Liver (tissue), 9 donors: ENCODE measurements around the gene ZSCAN18. TPM values are rescaled to one million over a fixed set of nuclear protein-coding genes. Genes with fewer than 3 reads are reported as not detected.

Experiments
- DNase-seq: peaks from one replicate; pipeline ENCODE4 v3.0.0-alpha.2; 2017; ENCODE audit warnings: low spot score
- H3K27ac ChIP-seq, 2 donors: one replicate each; pipeline ENCODE4 v1.7.0; 2013; ENCODE audit warnings: inconsistent platforms in 2 of 2, low read length in 2 of 2, control low read depth in 1 of 2, low read depth in 1 of 2, mild to moderate bottlenecking in 1 of 2
- H3K27me3 ChIP-seq, 4 donors: one replicate each; pipeline versions ENCODE4 v1.6.1 to v1.7.0; 2013; ENCODE audit warnings: low read length in 3 of 4, inconsistent platforms in 1 of 4, mild to moderate bottlenecking in 1 of 4, moderate library complexity in 1 of 4; ENCODE audit not compliant: control insufficient read depth in 4 of 4, insufficient read depth in 4 of 4
- H3K36me3 ChIP-seq, 4 donors: one replicate each; pipeline versions ENCODE4 v1.6.1 to v1.7.0; 2013; ENCODE audit warnings: low read length in 3 of 4, mild to moderate bottlenecking in 3 of 4, low read depth in 1 of 4, moderate library complexity in 1 of 4; ENCODE audit not compliant: control insufficient read depth in 4 of 4, insufficient read depth in 3 of 4
- H3K4me1 ChIP-seq, 4 donors: one replicate each; pipeline versions ENCODE4 v1.6.1 to v1.7.0; 2013; ENCODE audit warnings: low read length in 3 of 4, mild to moderate bottlenecking in 3 of 4, moderate library complexity in 1 of 4; ENCODE audit not compliant: control insufficient read depth in 4 of 4, insufficient read depth in 4 of 4
- H3K4me3 ChIP-seq, 3 donors: one replicate each; pipeline versions ENCODE4 v1.6.1 to v1.7.0; 2013; ENCODE audit warnings: low read length in 3 of 3, control low read depth in 1 of 3, low read depth in 1 of 3, mild to moderate bottlenecking in 1 of 3
- H3K9ac ChIP-seq, 2 donors: one replicate each; pipeline ENCODE4 v1.7.0; 2013; ENCODE audit warnings: low read length in 2 of 2, mild to moderate bottlenecking in 2 of 2, moderate library complexity in 2 of 2, control low read depth in 1 of 2, low read depth in 1 of 2
- H3K9me3 ChIP-seq, 4 donors: one replicate each; pipeline versions ENCODE4 v1.6.1 to v1.7.0; 2013; ENCODE audit warnings: low read length in 3 of 4; ENCODE audit not compliant: control insufficient read depth in 4 of 4
- EGR1 ChIP-seq, 2 donors: IDR thresholded peaks; 2 replicates each; pipeline ENCODE4 v1.6.1; 2016 to 2018; ENCODE audit warnings: antibody characterized with exemption in 2 of 2, low read depth in 2 of 2
- FOXA1 ChIP-seq: IDR thresholded peaks from 2 replicates; pipeline ENCODE4 v1.6.1; 2016; ENCODE audit warnings: antibody characterized with exemption
- FOXA2 ChIP-seq: IDR thresholded peaks from 2 replicates; pipeline ENCODE4 v1.6.1; 2016; ENCODE audit warnings: antibody characterized with exemption
- GABPA ChIP-seq, 2 donors: IDR thresholded peaks in 1 of 2; conservative IDR thresholded peaks in 1 of 2; 2 replicates each; pipeline ENCODE4 v1.6.1; 2016; ENCODE audit warnings: antibody characterized with exemption in 2 of 2, mild to moderate bottlenecking in 1 of 2, moderate library complexity in 1 of 2
- HNF4A ChIP-seq, 2 donors: conservative IDR thresholded peaks; 2 replicates each; pipeline ENCODE4 v1.6.1; 2016; ENCODE audit warnings: antibody characterized with exemption in 2 of 2, mild to moderate bottlenecking in 2 of 2
- HNF4G ChIP-seq: IDR thresholded peaks from 2 replicates; pipeline ENCODE4 v1.6.1; 2016; ENCODE audit warnings: antibody characterized with exemption
- JUND ChIP-seq, 2 donors: IDR thresholded peaks; 2 replicates each; pipeline ENCODE4 v1.6.1; 2016; ENCODE audit warnings: antibody characterized with exemption in 2 of 2
- NR2F2 ChIP-seq: IDR thresholded peaks from 2 replicates; pipeline ENCODE4 v1.6.1; 2016; ENCODE audit warnings: antibody characterized with exemption
- RAD21 ChIP-seq, 2 donors: IDR thresholded peaks; 2 replicates each; pipeline ENCODE4 v1.6.1; 2016; ENCODE audit warnings: antibody characterized with exemption in 2 of 2, mild to moderate bottlenecking in 2 of 2
- RXRA ChIP-seq, 2 donors: IDR thresholded peaks; 2 replicates each; pipeline ENCODE4 v1.6.1; 2017 to 2018; ENCODE audit warnings: antibody characterized with exemption in 2 of 2, mild to moderate bottlenecking in 1 of 2
- SP1 ChIP-seq: IDR thresholded peaks from 2 replicates; pipeline ENCODE4 v1.6.1; 2018; ENCODE audit warnings: antibody characterized with exemption, mild to moderate bottlenecking
- TAF1 ChIP-seq: conservative IDR thresholded peaks from 2 replicates; pipeline ENCODE4 v1.6.1; 2016; ENCODE audit warnings: antibody characterized with exemption, mild to moderate bottlenecking
- YY1 ChIP-seq: IDR thresholded peaks from 2 replicates; pipeline ENCODE4 v1.6.1; 2016; ENCODE audit warnings: antibody characterized with exemption, mild to moderate bottlenecking
- WGBS: extraction: QIAGEN DNeasy Blood & Tissue Kit; methylation state at CpG from one replicate; pipeline ENCODE4 v1.1.7; 2013; 5-methylcytosine and 5-hydroxymethylcytosine counted together
- polyA plus RNA-seq, 2 donors: library from polyadenylated mRNA; stranded (reverse) in 1 of 2; unstranded in 1 of 2; fragments of 200-250 nt in 1 of 2; fragments of >200 nt in 1 of 2; fragmentation: Nextera tagmentation in 1 of 2; extraction: Ambion mirVana in 1 of 2; gene quantifications; one replicate each; pipeline versions ENCODE4 v1.2.1 to v1.2.3, GENCODE V29; 2013 to 2015
- total RNA-seq, 2 donors: library from RNA; depleted of rRNA; stranded (reverse); fragments of >200 nt; gene quantifications; one replicate each; pipeline ENCODE4 v1.2.3, GENCODE V29; 2014
- TF ChIP-seq, protein P1 (sequence below): IDR thresholded peaks from 2 replicates; pipeline ENCODE4 v1.6.1; 2016; ENCODE audit warnings: antibody characterized with exemption
- TF ChIP-seq, protein P2 (sequence below): fragments of 150-350 bp; IDR thresholded peaks from 2 replicates; pipeline ENCODE4 v1.5.1; 2017; ENCODE audit warnings: improper control_type of control experiment, low read depth, low read length; ENCODE audit not compliant: missing input control
- TF ChIP-seq, protein P3 (sequence below): IDR thresholded peaks from 2 replicates; pipeline ENCODE4 v1.6.1; 2016; ENCODE audit warnings: antibody characterized with exemption
- TF ChIP-seq, protein P4 (sequence below): IDR thresholded peaks from 2 replicates; pipeline ENCODE4 v1.6.1; 2016; ENCODE audit warnings: antibody characterized with exemption
- TF ChIP-seq, protein P5 (sequence below): IDR thresholded peaks from 2 replicates; pipeline ENCODE4 v1.6.1; 2016; ENCODE audit warnings: antibody characterized with exemption, mild to moderate bottlenecking
- donor health status: healthy.
- donor health status: healthy.
- donor health status: healthy.
- donor health status: healthy.
- donor health status: healthy.

The ZSCAN18 gene
- total and polyA plus RNA-seq, 4 donors: 2.1 to 21.7 (median 11.7) TPM

DNA sequence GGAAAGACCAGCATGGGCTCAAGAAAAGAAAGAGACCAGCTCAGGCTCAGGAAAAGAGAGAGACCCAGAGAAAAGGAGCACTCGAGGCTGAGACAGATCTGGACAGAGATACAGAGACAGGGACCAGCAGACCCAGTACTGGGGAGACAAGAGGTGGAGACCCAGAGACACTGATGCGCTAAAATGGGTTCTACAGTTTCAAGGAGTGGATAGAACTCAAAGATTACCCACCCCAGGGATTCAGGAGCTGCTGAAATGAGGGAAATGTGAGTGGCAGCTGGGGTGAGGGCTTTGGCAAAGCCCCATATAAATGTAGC is 609 bp upstream of the ZSCAN18 start:
- Histone ChIP-seq H3K4me1 (peaks cover 0 to 6% (median 3%) of the 10 kb centered on the region in 4 donors), H3K27ac (peak overlapping the region; percentile 87 to 94), H3K27me3 (no peaks in the 10 kb centered on the region), H3K9me3 (peaks cover 17 to 44% (median 27%) of the 10 kb centered on the region in 4 donors), H3K4me3 (peak overlapping the region; percentile 38 to 92 (median 53)), H3K36me3 (no peaks in the 10 kb centered on the region), H3K9ac (peak overlapping the region; percentile 45 to 82)
- no peak for DNase-seq
- TF ChIP-seq FOXA2 (no peak), YY1 (no peak), GABPA (IDR thresholded peaks at IDR 0.05 in 1 of 2, conservative IDR thresholded peaks at IDR 0.05 in 1 of 2) (no peak), SP1 (no peak)
- TF ChIP-seq, protein P1, sequence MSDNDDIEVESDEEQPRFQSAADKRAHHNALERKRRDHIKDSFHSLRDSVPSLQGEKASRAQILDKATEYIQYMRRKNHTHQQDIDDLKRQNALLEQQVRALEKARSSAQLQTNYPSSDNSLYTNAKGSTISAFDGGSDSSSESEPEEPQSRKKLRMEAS: no peak
- WGBS: 25% methylated on average over 2 of the region's 2 CpGs

DNA sequence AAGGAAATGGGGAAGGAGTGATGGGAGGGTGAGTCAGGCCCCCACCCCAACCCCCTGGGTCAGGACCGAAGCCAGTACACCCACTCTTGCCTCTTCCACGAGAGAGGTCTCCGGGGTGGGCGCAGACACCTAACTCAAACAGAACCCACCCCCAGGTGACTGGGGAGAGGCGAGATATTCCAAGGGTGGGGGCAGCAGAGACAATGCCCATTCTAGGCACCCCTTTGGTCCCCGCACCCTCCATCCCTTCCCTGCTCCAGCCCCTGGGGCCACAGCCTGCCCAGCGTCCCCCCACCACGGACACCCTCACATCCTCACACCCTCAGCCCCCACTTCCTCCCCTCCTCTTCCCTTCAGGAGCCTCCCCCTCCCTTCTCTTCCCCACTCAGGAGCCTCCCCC is 682 bp downstream of the ZSCAN18 start:
- H3K4me3 ChIP-seq: peak overlapping the region; percentile 27 to 92 (median 38)
- H3K9ac ChIP-seq: no peak overlapping the region
- no peak overlapping the region for H3K27ac ChIP-seq
- DNase-seq: no peak
- TF ChIP-seq FOXA1 (no peak), SP1 (no peak), JUND (IDR thresholded peaks at IDR 0.05) (no peak), YY1 (no peak), HNF4G (no peak), HNF4A (conservative IDR thresholded peaks at IDR 0.05) (no peak), FOXA2 (no peak), NR2F2 (no peak), GABPA (IDR thresholded peaks at IDR 0.05 in 1 of 2, conservative IDR thresholded peaks at IDR 0.05 in 1 of 2) (no peak), TAF1 (no peak), RXRA (IDR thresholded peaks at IDR 0.05) (no peak), EGR1 (IDR thresholded peaks at IDR 0.05; ENCODE audit: low read depth in 2 of 2) (no peak), RAD21 (IDR thresholded peaks at IDR 0.05) (no peak)
- TF ChIP-seq, protein P2, sequence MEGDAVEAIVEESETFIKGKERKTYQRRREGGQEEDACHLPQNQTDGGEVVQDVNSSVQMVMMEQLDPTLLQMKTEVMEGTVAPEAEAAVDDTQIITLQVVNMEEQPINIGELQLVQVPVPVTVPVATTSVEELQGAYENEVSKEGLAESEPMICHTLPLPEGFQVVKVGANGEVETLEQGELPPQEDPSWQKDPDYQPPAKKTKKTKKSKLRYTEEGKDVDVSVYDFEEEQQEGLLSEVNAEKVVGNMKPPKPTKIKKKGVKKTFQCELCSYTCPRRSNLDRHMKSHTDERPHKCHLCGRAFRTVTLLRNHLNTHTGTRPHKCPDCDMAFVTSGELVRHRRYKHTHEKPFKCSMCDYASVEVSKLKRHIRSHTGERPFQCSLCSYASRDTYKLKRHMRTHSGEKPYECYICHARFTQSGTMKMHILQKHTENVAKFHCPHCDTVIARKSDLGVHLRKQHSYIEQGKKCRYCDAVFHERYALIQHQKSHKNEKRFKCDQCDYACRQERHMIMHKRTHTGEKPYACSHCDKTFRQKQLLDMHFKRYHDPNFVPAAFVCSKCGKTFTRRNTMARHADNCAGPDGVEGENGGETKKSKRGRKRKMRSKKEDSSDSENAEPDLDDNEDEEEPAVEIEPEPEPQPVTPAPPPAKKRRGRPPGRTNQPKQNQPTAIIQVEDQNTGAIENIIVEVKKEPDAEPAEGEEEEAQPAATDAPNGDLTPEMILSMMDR: no peak
- TF ChIP-seq, protein P3, sequence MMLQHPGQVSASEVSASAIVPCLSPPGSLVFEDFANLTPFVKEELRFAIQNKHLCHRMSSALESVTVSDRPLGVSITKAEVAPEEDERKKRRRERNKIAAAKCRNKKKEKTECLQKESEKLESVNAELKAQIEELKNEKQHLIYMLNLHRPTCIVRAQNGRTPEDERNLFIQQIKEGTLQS: no peak
- TF ChIP-seq, protein P1: no peak
- TF ChIP-seq, protein P4, sequence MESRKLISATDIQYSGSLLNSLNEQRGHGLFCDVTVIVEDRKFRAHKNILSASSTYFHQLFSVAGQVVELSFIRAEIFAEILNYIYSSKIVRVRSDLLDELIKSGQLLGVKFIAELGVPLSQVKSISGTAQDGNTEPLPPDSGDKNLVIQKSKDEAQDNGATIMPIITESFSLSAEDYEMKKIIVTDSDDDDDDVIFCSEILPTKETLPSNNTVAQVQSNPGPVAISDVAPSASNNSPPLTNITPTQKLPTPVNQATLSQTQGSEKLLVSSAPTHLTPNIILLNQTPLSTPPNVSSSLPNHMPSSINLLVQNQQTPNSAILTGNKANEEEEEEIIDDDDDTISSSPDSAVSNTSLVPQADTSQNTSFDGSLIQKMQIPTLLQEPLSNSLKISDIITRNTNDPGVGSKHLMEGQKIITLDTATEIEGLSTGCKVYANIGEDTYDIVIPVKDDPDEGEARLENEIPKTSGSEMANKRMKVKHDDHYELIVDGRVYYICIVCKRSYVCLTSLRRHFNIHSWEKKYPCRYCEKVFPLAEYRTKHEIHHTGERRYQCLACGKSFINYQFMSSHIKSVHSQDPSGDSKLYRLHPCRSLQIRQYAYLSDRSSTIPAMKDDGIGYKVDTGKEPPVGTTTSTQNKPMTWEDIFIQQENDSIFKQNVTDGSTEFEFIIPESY: no peak
- TF ChIP-seq, protein P5, sequence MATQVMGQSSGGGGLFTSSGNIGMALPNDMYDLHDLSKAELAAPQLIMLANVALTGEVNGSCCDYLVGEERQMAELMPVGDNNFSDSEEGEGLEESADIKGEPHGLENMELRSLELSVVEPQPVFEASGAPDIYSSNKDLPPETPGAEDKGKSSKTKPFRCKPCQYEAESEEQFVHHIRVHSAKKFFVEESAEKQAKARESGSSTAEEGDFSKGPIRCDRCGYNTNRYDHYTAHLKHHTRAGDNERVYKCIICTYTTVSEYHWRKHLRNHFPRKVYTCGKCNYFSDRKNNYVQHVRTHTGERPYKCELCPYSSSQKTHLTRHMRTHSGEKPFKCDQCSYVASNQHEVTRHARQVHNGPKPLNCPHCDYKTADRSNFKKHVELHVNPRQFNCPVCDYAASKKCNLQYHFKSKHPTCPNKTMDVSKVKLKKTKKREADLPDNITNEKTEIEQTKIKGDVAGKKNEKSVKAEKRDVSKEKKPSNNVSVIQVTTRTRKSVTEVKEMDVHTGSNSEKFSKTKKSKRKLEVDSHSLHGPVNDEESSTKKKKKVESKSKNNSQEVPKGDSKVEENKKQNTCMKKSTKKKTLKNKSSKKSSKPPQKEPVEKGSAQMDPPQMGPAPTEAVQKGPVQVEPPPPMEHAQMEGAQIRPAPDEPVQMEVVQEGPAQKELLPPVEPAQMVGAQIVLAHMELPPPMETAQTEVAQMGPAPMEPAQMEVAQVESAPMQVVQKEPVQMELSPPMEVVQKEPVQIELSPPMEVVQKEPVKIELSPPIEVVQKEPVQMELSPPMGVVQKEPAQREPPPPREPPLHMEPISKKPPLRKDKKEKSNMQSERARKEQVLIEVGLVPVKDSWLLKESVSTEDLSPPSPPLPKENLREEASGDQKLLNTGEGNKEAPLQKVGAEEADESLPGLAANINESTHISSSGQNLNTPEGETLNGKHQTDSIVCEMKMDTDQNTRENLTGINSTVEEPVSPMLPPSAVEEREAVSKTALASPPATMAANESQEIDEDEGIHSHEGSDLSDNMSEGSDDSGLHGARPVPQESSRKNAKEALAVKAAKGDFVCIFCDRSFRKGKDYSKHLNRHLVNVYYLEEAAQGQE: no peak
- WGBS: 53% methylated on average over 8 of the region's 8 CpGs
- H3K27me3 ChIP-seq: no peaks in the 10 kb centered on the region
- no peaks in the 10 kb centered on the region for H3K36me3 ChIP-seq
- peaks cover 17 to 32% (median 24%) of the 10 kb centered on the region in 4 donors for H3K9me3 ChIP-seq
- H3K4me1 ChIP-seq: peaks cover 0 to 6% (median 3%) of the 10 kb centered on the region in 4 donors
